ENCODE results near the gene ZC3H4.

ZC3H4 gene

GRCh38 chr19:47021536-47022139 lies 91.9 kb downstream of the ZC3H4 start:
- peak overlapping the region; percentile 66 for H3K4me3 ChIP-seq
- no peak for DNase-seq (ENCODE audit: low spot score)
- TF ChIP-seq CTCF (IDR thresholded peaks at IDR 0.05) = no peak
- no peak overlapping the region for H3K27ac ChIP-seq

- no peak for TF ChIP-seq CTCF (IDR thresholded peaks at IDR 0.05)
- Histone ChIP-seq H3K27ac (no peak overlapping the region), H3K4me3 (peak overlapping the region; percentile 66)
- DNase-seq (ENCODE audit: low spot score) = no peak
Observed at GRCh38 chr19:47020992-47021496, 92.5 kb downstream of the ZC3H4 start.

GRCh38 chr19:47020132-47020805 lies 93.3 kb downstream of the ZC3H4 start:
- no peak for DNase-seq (ENCODE audit: low spot score)
- H3K27ac ChIP-seq = no peak overlapping the region
- peak overlapping the region; percentile 66 for H3K4me3 ChIP-seq
- TF ChIP-seq CTCF (IDR thresholded peaks at IDR 0.05) = no peak

DNA sequence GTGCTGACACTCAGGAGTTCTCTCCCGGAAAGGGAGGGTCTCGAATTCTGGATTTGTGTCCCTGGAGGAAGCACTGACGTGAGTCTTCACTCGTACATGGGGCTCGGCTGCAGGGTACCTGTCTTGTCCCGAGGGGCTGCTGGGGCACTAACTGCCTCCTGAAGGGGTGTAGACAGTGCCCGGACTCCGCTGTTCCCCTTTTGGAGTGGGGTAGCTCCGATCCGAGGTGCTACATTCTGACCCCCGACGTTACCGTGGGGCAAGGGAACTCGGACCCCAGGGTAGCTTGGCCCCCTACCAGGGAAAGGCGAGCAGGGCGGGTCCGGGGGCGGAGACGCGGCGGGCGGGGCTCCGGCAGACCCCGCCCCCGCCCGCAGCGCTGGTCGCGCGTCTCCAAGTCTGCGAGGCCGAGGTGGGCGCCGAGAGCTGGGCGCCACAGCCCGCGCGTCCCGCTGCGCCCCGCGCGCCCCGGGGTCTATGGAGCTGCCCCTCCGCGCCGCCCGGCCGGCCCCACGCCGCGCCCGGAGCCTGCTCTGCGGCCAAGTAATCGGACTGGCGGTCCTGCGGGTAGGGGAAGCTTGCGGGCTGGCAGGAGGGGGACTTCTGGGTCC lies 94.0 kb downstream of the ZC3H4 start, which contains the start of gene NPAS1:
Gene NPAS1 (plus strand): TSS at position 407 of the 611 bp plus-strand sequence. CDS start 1,211 bp downstream, outside the sequence.
- H3K4me3 ChIP-seq = peak within 1 kb of the TSS; percentile 66
- TF ChIP-seq CTCF (IDR thresholded peaks at IDR 0.05) = no peak
- DNase-seq (ENCODE audit: low spot score) = no peak

GRCh38 chr19:47018923-47019322 lies 94.7 kb downstream of the ZC3H4 start:
- DNase-seq (ENCODE audit: low spot score) = no peak
- Histone ChIP-seq H3K27ac (no peak overlapping the region), H3K4me3 (no peak overlapping the region)
- TF ChIP-seq CTCF (IDR thresholded peaks at IDR 0.05) = no peak

More for the DNA sequence above, 94.0 kb downstream of the ZC3H4 start, which contains the start of gene NPAS1:
- H3K27ac ChIP-seq = no peak within 1 kb of the TSS
